Progenitor cell of endocrine pancreas (in vitro differentiated cells): ENCODE measurements around the gene TTLL11. TPM values are rescaled to one million over a fixed set of nuclear protein-coding genes. Genes with fewer than 3 reads are reported as not detected.
A peak's percentile ranks its signal among the peaks of the same experiment; 100 is the strongest.

ENCODE experiments used
- DNase-seq: peaks from one replicate; pipeline ENCODE4 v3.0.0; 2021; ENCODE audit warnings: low spot score; ENCODE audit not compliant: unreplicated experiment
- H3K27ac Mint-ChIP-seq: 2 replicates; pipeline ENCODE4 v1.8.0; 2021; ENCODE audit warnings: mild to moderate bottlenecking, moderate library complexity, mixed read lengths
- H3K27me3 Mint-ChIP-seq: 2 replicates; pipeline ENCODE4 v1.8.0; 2021; ENCODE audit warnings: mixed read lengths
- H3K36me3 Mint-ChIP-seq: 2 replicates; pipeline ENCODE4 v1.8.0; 2022; ENCODE audit warnings: mixed read lengths; ENCODE audit not compliant: insufficient read depth
- H3K4me1 Mint-ChIP-seq: 2 replicates; pipeline ENCODE4 v1.8.0; 2021; ENCODE audit warnings: low read depth, mixed read lengths
- H3K4me3 Mint-ChIP-seq: 2 replicates; pipeline ENCODE4 v1.8.0; 2021; ENCODE audit warnings: low read depth, mild to moderate bottlenecking, moderate library complexity, mixed read lengths
- H3K9me3 Mint-ChIP-seq: 2 replicates; pipeline ENCODE4 v1.8.0; 2021; ENCODE audit warnings: low read depth, mixed read lengths
- CTCF ChIP-seq: fragments of 200-600 bp; sonication (generic); IDR thresholded peaks from one replicate; pipeline ENCODE4 v1.5.0; 2021; ENCODE audit warnings: antibody characterized with exemption, mild to moderate bottlenecking; ENCODE audit not compliant: unreplicated experiment
- total RNA-seq: library from RNA; stranded (reverse); gene quantifications from 2 replicates; pipeline ENCODE4 v1.2.1, GENCODE V29; 2021

The TTLL11 gene
- total RNA-seq, 1 donor from 2014 or later, result 5.3 TPM

GRCh38 chr9:122103985-122104384 is 10.9 kb upstream of the TTLL11 start:
- no peak for DNase-seq
- no peaks in the 10 kb centered on the region for H3K4me1 Mint-ChIP-seq
- H3K9me3 Mint-ChIP-seq, result peaks cover 7% of the 10 kb centered on the region
- H3K4me3 Mint-ChIP-seq, result no peak overlapping the region
- no peak for TF ChIP-seq CTCF
- H3K27me3 Mint-ChIP-seq, result peaks cover 25% of the 10 kb centered on the region
- H3K27ac Mint-ChIP-seq, result no peak overlapping the region
- H3K36me3 Mint-ChIP-seq, result no peaks in the 10 kb centered on the region

DNA sequence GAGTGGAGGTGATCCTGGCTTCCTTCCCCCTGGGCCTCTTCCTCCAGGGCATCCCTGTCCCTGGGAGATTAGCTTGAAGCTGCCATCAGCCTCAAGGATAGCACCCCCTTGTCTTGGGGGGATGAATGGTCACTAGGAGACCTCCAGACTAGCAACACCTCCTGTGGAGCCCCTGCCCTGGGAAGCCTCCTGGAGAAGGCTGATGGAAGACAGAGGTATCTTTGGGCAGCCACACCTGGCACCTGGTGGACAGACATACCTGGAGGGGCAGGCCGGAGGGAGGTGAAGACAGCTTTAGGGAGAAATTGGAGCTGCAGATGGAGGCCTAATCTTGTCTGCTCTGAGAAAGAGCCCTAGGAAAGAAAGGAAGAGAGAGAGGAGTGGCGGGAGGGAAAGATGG is 9.0 kb upstream of the TTLL11 start:
- Mint-ChIP-seq H3K27me3 (peaks cover 26% of the 10 kb centered on the region), H3K4me3 (no peak overlapping the region), H3K36me3 (no peaks in the 10 kb centered on the region)

DNA sequence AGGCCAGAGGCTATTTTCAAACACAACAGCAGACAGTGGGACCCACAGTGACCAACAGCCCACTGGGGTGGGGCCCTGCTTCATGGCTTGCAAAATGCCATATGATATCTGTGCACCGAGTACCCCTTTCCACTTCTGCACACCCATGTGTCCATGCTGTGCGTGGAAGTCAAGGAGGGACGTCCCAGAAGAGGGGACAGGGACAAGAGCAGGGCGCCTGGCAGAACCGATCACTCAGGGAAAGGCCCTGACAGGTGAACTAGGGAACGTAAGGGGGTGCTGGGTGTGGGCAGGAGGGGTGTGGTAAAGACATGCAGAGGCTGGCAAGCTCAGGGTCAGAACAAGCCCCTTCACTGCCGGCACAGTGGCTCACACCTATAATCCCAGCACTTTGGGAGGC is 7.6 kb upstream of the TTLL11 start:
- Mint-ChIP-seq H3K27ac (no peak overlapping the region), H3K9me3 (peaks cover 7% of the 10 kb centered on the region), H3K4me3 (no peak overlapping the region), H3K4me1 (no peaks in the 10 kb centered on the region), H3K36me3 (no peaks in the 10 kb centered on the region), H3K27me3 (peaks cover 33% of the 10 kb centered on the region)
- no peak for TF ChIP-seq CTCF
- no peak for DNase-seq

More for the DNA sequence above, 9.0 kb upstream of the TTLL11 start:
- no peaks in the 10 kb centered on the region for H3K4me1 Mint-ChIP-seq
- DNase-seq, result no peak
- H3K27ac Mint-ChIP-seq, result no peak overlapping the region
- no peak for TF ChIP-seq CTCF
- peaks cover 7% of the 10 kb centered on the region for H3K9me3 Mint-ChIP-seq

- Mint-ChIP-seq H3K4me3 (peak overlapping the region; percentile 7), H3K27me3 (peaks cover 44% of the 10 kb centered on the region), H3K27ac (no peak overlapping the region), H3K9me3 (peaks cover 6% of the 10 kb centered on the region), H3K4me1 (no peaks in the 10 kb centered on the region), H3K36me3 (no peaks in the 10 kb centered on the region)
- DNase-seq, result peak; percentile 72
- TF ChIP-seq CTCF, result peak; percentile 90
Measured at GRCh38 chr9:122099271-122099869, 6.3 kb upstream of the TTLL11 start.

DNA sequence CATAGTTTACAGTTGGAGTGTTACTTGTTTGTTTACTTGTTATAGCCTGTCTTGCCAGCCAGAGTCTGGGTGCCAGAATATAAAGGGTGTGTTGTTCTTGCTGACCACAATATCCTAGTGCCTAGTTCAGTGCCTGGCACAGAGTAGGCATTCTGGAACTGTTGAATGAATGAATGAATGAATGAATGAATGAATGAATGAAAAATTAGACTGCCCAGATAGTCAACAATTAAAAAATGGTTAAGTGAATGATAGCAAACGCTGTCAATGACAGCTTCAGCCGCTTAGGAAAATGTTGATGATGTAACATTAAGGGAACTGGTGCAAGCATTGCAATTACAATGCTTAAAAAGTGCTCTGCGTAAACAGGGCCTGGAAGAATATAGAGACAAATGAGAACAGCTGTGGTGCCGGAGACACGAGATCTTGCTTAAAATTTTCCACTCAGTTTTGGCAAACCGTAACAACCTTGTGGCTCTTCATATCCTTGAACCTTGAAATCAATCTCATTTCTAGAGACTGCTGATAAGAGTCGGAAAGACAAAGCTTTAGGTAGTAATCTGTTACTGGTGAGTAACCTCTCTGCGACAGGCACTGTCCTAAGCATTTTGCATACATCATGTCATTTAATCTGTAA is 4.7 kb upstream of the TTLL11 start:
- Mint-ChIP-seq H3K9me3 (no peaks in the 10 kb centered on the region), H3K4me1 (no peaks in the 10 kb centered on the region), H3K27me3 (peaks cover 51% of the 10 kb centered on the region), H3K36me3 (no peaks in the 10 kb centered on the region), H3K27ac (no peak overlapping the region), H3K4me3 (no peak overlapping the region)
- no peak for TF ChIP-seq CTCF
- no peak for DNase-seq
